GM12891 (cell line): ENCODE measurements around the gene GPNMB.

Experiments
- PAX5 ChIP-seq: IDR thresholded peaks from 2 replicates; pipeline ENCODE4 v1.6.1; 2011; ENCODE audit warnings: low read length, moderate library complexity, mild to moderate bottlenecking; ENCODE audit not compliant: insufficient read depth, severe bottlenecking
- POLR2A ChIP-seq: IDR thresholded peaks from 2 replicates; pipeline ENCODE4 v1.6.1; 2011; ENCODE audit warnings: low read depth, low read length, control low read depth
- POLR2AphosphoS5 ChIP-seq: IDR thresholded peaks from 2 replicates; pipeline ENCODE4 v1.6.1; 2011; ENCODE audit warnings: low read depth, low read length, control low read depth
- POU2F2 ChIP-seq: IDR thresholded peaks from 2 replicates; pipeline ENCODE4 v1.6.1; 2011; ENCODE audit warnings: low read depth, mild to moderate bottlenecking, control low read depth, low read length, moderate library complexity
- TAF1 ChIP-seq: IDR thresholded peaks from 2 replicates; pipeline ENCODE4 v1.6.1; 2011; ENCODE audit warnings: low read depth, low read length, control low read depth

DNA sequence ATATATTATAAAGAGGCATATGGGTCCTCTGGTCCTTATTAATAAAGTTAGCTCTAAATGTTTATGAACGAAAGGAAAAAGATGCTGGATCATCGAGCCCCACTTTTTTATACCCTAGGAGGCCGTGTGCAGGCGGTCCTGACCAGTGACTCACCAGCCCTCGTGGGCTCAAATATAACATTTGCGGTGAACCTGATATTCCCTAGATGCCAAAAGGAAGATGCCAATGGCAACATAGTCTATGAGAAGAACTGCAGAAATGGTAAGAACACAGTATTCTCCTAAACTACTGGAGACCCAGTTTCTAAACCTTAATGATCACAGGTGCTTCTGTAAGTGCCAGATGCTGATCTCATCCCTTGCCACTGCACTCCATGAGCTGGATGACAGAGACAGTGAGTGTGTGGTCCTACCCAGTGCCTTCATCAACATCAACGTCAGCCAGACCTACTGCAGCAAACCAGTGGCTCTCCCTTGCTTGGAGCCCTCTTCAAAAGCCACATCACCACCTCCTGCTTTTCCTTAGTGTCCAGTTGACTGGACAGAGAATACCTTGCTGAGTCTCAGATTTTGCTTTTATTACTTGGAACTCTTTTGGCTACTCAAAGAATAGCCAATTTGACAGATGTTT, 7.6 kb downstream of the GPNMB start:
- no peak for TF ChIP-seq POLR2A
- no peak for TF ChIP-seq POLR2AphosphoS5
- TF ChIP-seq TAF1 = no peak
- TF ChIP-seq PAX5 = no peak
- no peak for TF ChIP-seq POU2F2
